Measurements from ENCODE around the gene NRCAM.

DNA sequence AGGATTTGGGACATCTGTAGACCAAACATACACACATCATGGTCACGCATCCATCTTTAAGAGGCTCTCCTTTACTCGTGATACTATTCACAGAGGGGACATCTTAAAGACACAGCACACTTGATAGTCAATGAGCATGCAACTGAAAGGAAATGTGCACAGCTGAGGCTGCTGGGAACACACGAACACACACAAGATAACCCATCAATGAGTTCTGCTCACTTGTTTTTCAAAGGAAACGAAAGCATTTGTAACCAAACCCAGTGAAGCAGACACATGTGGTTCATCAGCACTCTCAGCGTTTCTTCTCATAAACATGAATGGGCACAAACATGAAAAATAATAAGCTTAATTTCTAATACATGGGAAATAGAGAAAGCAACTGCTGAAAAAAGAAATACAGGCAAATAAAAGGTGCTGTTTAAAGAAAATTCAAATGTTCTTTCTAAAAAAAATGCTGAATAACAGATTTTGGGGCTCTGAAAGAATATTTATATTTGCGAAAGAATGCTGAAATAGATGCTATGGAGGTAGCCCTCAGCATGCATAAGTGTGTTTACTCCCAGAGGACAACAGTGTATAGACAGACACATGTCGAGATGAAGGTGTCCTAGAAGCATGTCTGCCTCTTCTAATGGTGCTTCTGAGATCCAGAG, 266.4 kb downstream of the NRCAM start:
- TF ChIP-seq, protein P1, sequence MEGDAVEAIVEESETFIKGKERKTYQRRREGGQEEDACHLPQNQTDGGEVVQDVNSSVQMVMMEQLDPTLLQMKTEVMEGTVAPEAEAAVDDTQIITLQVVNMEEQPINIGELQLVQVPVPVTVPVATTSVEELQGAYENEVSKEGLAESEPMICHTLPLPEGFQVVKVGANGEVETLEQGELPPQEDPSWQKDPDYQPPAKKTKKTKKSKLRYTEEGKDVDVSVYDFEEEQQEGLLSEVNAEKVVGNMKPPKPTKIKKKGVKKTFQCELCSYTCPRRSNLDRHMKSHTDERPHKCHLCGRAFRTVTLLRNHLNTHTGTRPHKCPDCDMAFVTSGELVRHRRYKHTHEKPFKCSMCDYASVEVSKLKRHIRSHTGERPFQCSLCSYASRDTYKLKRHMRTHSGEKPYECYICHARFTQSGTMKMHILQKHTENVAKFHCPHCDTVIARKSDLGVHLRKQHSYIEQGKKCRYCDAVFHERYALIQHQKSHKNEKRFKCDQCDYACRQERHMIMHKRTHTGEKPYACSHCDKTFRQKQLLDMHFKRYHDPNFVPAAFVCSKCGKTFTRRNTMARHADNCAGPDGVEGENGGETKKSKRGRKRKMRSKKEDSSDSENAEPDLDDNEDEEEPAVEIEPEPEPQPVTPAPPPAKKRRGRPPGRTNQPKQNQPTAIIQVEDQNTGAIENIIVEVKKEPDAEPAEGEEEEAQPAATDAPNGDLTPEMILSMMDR (conservative IDR thresholded peaks at IDR 0.05) = no peak
- TF ChIP-seq EZH2 (IDR thresholded peaks at IDR 0.05; ENCODE audit: low read depth) = no peak

All from PC-9 (cell line).